HCT116 (cell line): Measurements from ENCODE around the gene MCF2L2. TPM values are rescaled to one million over a fixed set of nuclear protein-coding genes. Genes with fewer than 3 reads are reported as not detected.

ENCODE experiments used
- ATAC-seq: fragments of 200-7000 bp; cut with Tn5 transposase; 2 replicates; pipeline ENCODE4 v1.9.1; 2020; ENCODE audit warnings: mild to moderate bottlenecking, moderate library complexity
- BruUV-seq: library from RNA; stranded (reverse); fragments of 400-500 nt; replicated peaks from 2 replicates; lab custom pipeline; 2021; lab: Mats Ljungman, UMichigan
- CTCF ChIA-PET: fragments of 300-600 bp; sonication (Branson Sonifier 250); formaldehyde crosslinking; loops from one replicate; lab custom pipeline; 2021; ENCODE audit warnings: antibody characterized with exemption; lab: Charles Lee
- POLR2A ChIA-PET: fragments of 300-600, 350-600 bp; sonication (Branson Sonifier 250); formaldehyde crosslinking; loops from one replicate; lab custom pipeline; 2021; ENCODE audit warnings: antibody characterized with exemption; lab: Charles Lee
- RAD21 ChIA-PET, 2 experiments: fragments of 300-600 bp; sonication (Branson Sonifier 250); formaldehyde crosslinking; loops; one replicate each; lab custom pipeline; 2023; ENCODE audit warnings: low total read pairs in 2 of 2; ENCODE audit not compliant: uncharacterized antibody in 2 of 2, unreplicated experiment in 2 of 2, low non-redundant PET in 1 of 2; lab: Charles Lee
- DNase-seq: peaks from one replicate; pipeline ENCODE4 v3.0.0-alpha.2; 2010; ENCODE audit warnings: low read depth, low spot score
- H2AFZ ChIP-seq: fragments of 200-600 bp; shearing (Covaris generic), sonication (generic); 2 replicates; pipeline ENCODE4 v1.6.1; 2017; ENCODE audit warnings: low read depth, mixed run types, mixed read lengths, antibody characterized with exemption, low read length; ENCODE audit not compliant: poor library complexity, severe bottlenecking
- H3K27ac ChIP-seq: 2 replicates; pipeline ENCODE4 v1.5.1; 2012; ENCODE audit warnings: low read depth, low read length
- H3K27me3 ChIP-seq: fragments of 200-600 bp; sonication (generic); 2 replicates; pipeline ENCODE4 v1.6.1; 2016; ENCODE audit warnings: mixed run types, low read length, mixed read lengths; ENCODE audit not compliant: insufficient read depth
- H3K36me3 ChIP-seq, 2 experiments: fragments of 200-500 bp in 1 of 2; fragments of 200-600 bp in 1 of 2; sonication (Bioruptor generic) in 1 of 2; sonication (generic) in 1 of 2; 2 replicates each; pipeline versions ENCODE4 v1.5.1 to v1.6.1; 2014 to 2016; ENCODE audit warnings: low read length in 2 of 2, inconsistent platforms in 1 of 2, mixed read lengths in 1 of 2, mixed run types in 1 of 2; ENCODE audit not compliant: insufficient read depth in 2 of 2, control insufficient read depth in 1 of 2
- H3K4me1 ChIP-seq, 2 experiments: fragments of 200-600 bp in 1 of 2; sonication (generic) in 1 of 2; 2 replicates each; pipeline versions ENCODE4 v1.5.1 to v1.6.1; 2012 to 2017; ENCODE audit warnings: low read length in 2 of 2, inconsistent platforms in 1 of 2, mild to moderate bottlenecking in 1 of 2, mixed read lengths in 1 of 2, mixed run types in 1 of 2, moderate library complexity in 1 of 2; ENCODE audit not compliant: insufficient read depth in 2 of 2, control insufficient read depth in 1 of 2
- H3K4me2 ChIP-seq: fragments of 200-600 bp; sonication (generic); 2 replicates; pipeline ENCODE4 v1.6.1; 2017; ENCODE audit warnings: mixed run types, low read length, mixed read lengths
- H3K4me3 ChIP-seq, 2 experiments: fragments of 200-600 bp in 1 of 2; sonication (generic) in 1 of 2; replicated peaks in 1 of 2; 2 replicates each; pipeline ENCODE4 v1.5.1; 2011 to 2016; ENCODE audit warnings: low read length in 2 of 2, control low read depth in 1 of 2, low read depth in 1 of 2, mild to moderate bottlenecking in 1 of 2, mixed read lengths in 1 of 2, mixed run types in 1 of 2
- H3K79me2 ChIP-seq: fragments of 200-600 bp; sonication (generic); 2 replicates; pipeline ENCODE4 v1.6.1; 2017; ENCODE audit warnings: mild to moderate bottlenecking, mixed run types, low read length, moderate library complexity, mixed read lengths; ENCODE audit not compliant: insufficient read depth
- H3K9ac ChIP-seq: fragments of 200-600 bp; sonication (generic); 2 replicates; pipeline ENCODE4 v1.6.1; 2016; ENCODE audit warnings: low read length, mixed read lengths
- H3K9me2 ChIP-seq: fragments of 200-600 bp; sonication (generic), shearing (Covaris generic); 2 replicates; pipeline ENCODE4 v1.6.1; 2017; ENCODE audit warnings: mixed run types, mild to moderate bottlenecking, moderate library complexity; ENCODE audit not compliant: insufficient read depth
- H3K9me3 ChIP-seq, 2 experiments: fragments of 200-500 bp in 1 of 2; fragments of 200-600 bp in 1 of 2; sonication (Bioruptor generic) in 1 of 2; sonication (generic) in 1 of 2; 2 replicates each; pipeline ENCODE4 v1.6.1; 2014 to 2017; ENCODE audit warnings: low read length in 2 of 2, mixed read lengths in 2 of 2, inconsistent platforms in 1 of 2, low read depth in 1 of 2, mild to moderate bottlenecking in 1 of 2, mixed run types in 1 of 2, moderate library complexity in 1 of 2; ENCODE audit not compliant: control insufficient read depth in 1 of 2, insufficient read depth in 1 of 2
- H4K20me1 ChIP-seq: fragments of 200-600 bp; sonication (generic), shearing (Covaris generic); 2 replicates; pipeline ENCODE4 v1.6.1; 2017; ENCODE audit warnings: mixed run types, mild to moderate bottlenecking, moderate library complexity; ENCODE audit not compliant: insufficient read depth
- ATF3 ChIP-seq: IDR thresholded peaks from 2 replicates; pipeline ENCODE4 v1.6.1; 2012
- CEBPB ChIP-seq: IDR thresholded peaks from 2 replicates; pipeline ENCODE4 v1.6.1; 2012; ENCODE audit warnings: low read depth
- CTCF ChIP-seq, 3 experiments: fragments of 200-600 bp in 1 of 3; sonication (generic) in 1 of 3; IDR thresholded peaks in 2 of 3; conservative IDR thresholded peaks in 1 of 3; 2 replicates each; pipeline ENCODE4 v1.5.1; 2012 to 2017; ENCODE audit warnings: low read depth in 2 of 3, low read length in 2 of 3, antibody characterized with exemption in 1 of 3, borderline replicate concordance in 1 of 3, control low read depth in 1 of 3, mild to moderate bottlenecking in 1 of 3, mixed read lengths in 1 of 3, mixed run types in 1 of 3, moderate library complexity in 1 of 3; ENCODE audit not compliant: insufficient read depth in 1 of 3
- EGR1 ChIP-seq: IDR thresholded peaks from 2 replicates; pipeline ENCODE4 v1.6.1; 2012; ENCODE audit warnings: low read depth
- ELF1 ChIP-seq: IDR thresholded peaks from 2 replicates; pipeline ENCODE4 v1.6.1; 2012; ENCODE audit warnings: low read depth, borderline replicate concordance
- EZH2 ChIP-seq: fragments of 200-600 bp; sonication (generic); IDR thresholded peaks from 2 replicates; pipeline ENCODE4 v1.6.1; 2017; ENCODE audit warnings: antibody characterized with exemption, mixed run types
- EZH2phosphoT487 ChIP-seq: fragments of 200-600 bp; IDR thresholded peaks from 2 replicates; pipeline ENCODE4 v1.6.1; 2018; ENCODE audit warnings: antibody characterized with exemption, borderline replicate concordance
- FOSL1 ChIP-seq: IDR thresholded peaks from 2 replicates; pipeline ENCODE4 v1.6.1; 2012; ENCODE audit warnings: low read depth
- POLR2A ChIP-seq: IDR thresholded peaks from 2 replicates; pipeline ENCODE4 v1.7.0; 2011; ENCODE audit warnings: borderline replicate concordance; ENCODE audit not compliant: insufficient read depth, insufficient read length; ENCODE audit errors: extremely low read depth
- RAD21 ChIP-seq: IDR thresholded peaks from 2 replicates; pipeline ENCODE4 v1.6.1; 2012; ENCODE audit warnings: low read depth, mild to moderate bottlenecking
- REST ChIP-seq: IDR thresholded peaks from 2 replicates; pipeline ENCODE4 v1.6.1; 2012; ENCODE audit warnings: low read depth
- SIN3A ChIP-seq: IDR thresholded peaks from 2 replicates; pipeline ENCODE4 v1.6.1; 2012; ENCODE audit warnings: low read depth
- SP1 ChIP-seq: IDR thresholded peaks from 2 replicates; pipeline ENCODE4 v1.6.1; 2012; ENCODE audit warnings: low read depth
- SRF ChIP-seq: IDR thresholded peaks from 2 replicates; pipeline ENCODE4 v1.6.1; 2012; ENCODE audit warnings: low read depth
- TCF7L2 ChIP-seq: IDR thresholded peaks from 2 replicates; pipeline ENCODE4 v1.7.0; 2011; ENCODE audit warnings: borderline replicate concordance, inconsistent platforms; ENCODE audit not compliant: insufficient read depth, insufficient read length; ENCODE audit errors: extremely low read depth
- YY1 ChIP-seq: IDR thresholded peaks from 2 replicates; pipeline ENCODE4 v1.6.1; 2011; ENCODE audit warnings: low read length, low read depth, moderate library complexity, mild to moderate bottlenecking; ENCODE audit not compliant: insufficient replicate concordance; ENCODE audit errors: extremely low read depth
- ZNF274 ChIP-seq: fragments of 200-500 bp; sonication (Bioruptor generic); IDR thresholded peaks from 2 replicates; pipeline ENCODE4 v1.6.1; 2014; ENCODE audit warnings: mild to moderate bottlenecking, low read depth, low read length, inconsistent platforms
- intact Hi-C: fragments of 100-400 bp; cut with micrococcal nuclease; formaldehyde crosslinking; loops from 2 replicates; pipeline ENCODE4 v1.10.0; 2022
- total RNA-seq: library from RNA; stranded (reverse); gene quantifications from one replicate; pipeline ENCODE4 v1.2.1, GENCODE V29; 2021; ENCODE audit not compliant: unreplicated experiment

Gene MCF2L2
- total RNA-seq, 1 experiment from 2014 or later, result 1.5 TPM

- no peak for TF ChIP-seq REST
- TF ChIP-seq CEBPB, result no peak
- TF ChIP-seq ELF1, result no peak
- no peak for TF ChIP-seq EZH2phosphoT487
These were observed 168.8 kb downstream of the MCF2L2 start (continued) for GRCh38 chr3:183259621-183260020.

GRCh38 chr3:183259087-183259486 is 169.3 kb downstream of the MCF2L2 start:
- no peak overlapping the region for H3K9ac ChIP-seq
- BruUV-seq, result no TSS peak

More at GRCh38 chr3:183259087-183259486, 169.3 kb downstream of the MCF2L2 start:
- Histone ChIP-seq H3K36me3 (no peaks in the 10 kb centered on the region), H4K20me1 (peaks cover 5% of the 10 kb centered on the region; the same call in 1 of the 2 replicates), H3K9me2 (no peaks in the 10 kb centered on the region), H3K27me3 (no peaks in the 10 kb centered on the region), H2AFZ (no peak overlapping the region), H3K79me2 (peaks cover 73% of the 10 kb centered on the region), H3K4me1 (peaks cover 3 to 28% of the 10 kb centered on the region in 2 experiments; a peak in 3 of 4 replicates), H3K4me3 (no peak overlapping the region)
- intact Hi-C loops, result no loop called here
- CTCF ChIA-PET, result no interaction called here
- no peak for ATAC-seq
- POLR2A ChIA-PET, result no interaction called here
- RAD21 ChIA-PET, result interaction anchor here in 1 of 2 experiments (0.6 kb wide), 1 partner anchor 1031 kb away, joined by 3 read pairs; no protein-coding TSS in a partner anchor
- TF ChIP-seq POLR2A, result no peak
- no peak for TF ChIP-seq TCF7L2
- no peak for TF ChIP-seq EGR1
- TF ChIP-seq ZNF274, result no peak
- no peak for TF ChIP-seq ATF3
- no peak for TF ChIP-seq SIN3A
- TF ChIP-seq EZH2, result no peak
- TF ChIP-seq CEBPB, result no peak
- no peak for TF ChIP-seq YY1
- TF ChIP-seq RAD21, result no peak
- TF ChIP-seq CTCF (IDR thresholded peaks at IDR 0.05 in 2 of 3, conservative IDR thresholded peaks at IDR 0.05 in 1 of 3; ENCODE audit: borderline replicate concordance in 1 of 3, insufficient read depth in 1 of 3, low read depth in 2 of 3, low read length in 2 of 3), result no peak
- no peak for TF ChIP-seq SP1
- no peak for TF ChIP-seq FOSL1
- TF ChIP-seq SRF, result no peak
- TF ChIP-seq, all 23 proteins: peak for 0
- no peak overlapping the region for H3K4me2 ChIP-seq
- no peak overlapping the region for H3K27ac ChIP-seq
- no peak for DNase-seq
- no peaks in the 10 kb centered on the region for H3K9me3 ChIP-seq
